ENCODE results near the gene COL27A1.

The COL27A1 gene

DNA sequence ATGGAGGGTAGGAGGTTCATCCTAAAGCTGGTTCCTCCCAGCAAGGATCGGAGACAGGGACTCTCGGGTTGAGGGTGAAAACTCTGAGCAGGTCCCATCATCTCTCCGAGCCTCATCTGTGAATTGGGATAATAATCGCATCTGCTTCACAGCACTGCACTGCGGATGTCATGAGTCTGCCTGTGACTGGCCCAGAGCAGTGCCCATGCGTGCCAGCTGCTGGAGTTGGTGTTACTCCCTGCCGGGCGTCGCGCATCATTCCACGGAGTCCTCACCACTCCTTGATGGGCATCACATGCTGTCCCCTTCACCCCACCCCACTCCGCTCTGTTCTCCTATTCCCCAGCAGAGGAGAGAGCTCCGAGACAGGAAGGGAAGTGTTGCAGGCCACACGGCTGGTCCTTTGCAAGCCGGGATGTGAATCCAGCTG lies 132.4 kb downstream of the COL27A1 start:
- DNase-seq (ENCODE audit: low read depth) = no peak

DNA sequence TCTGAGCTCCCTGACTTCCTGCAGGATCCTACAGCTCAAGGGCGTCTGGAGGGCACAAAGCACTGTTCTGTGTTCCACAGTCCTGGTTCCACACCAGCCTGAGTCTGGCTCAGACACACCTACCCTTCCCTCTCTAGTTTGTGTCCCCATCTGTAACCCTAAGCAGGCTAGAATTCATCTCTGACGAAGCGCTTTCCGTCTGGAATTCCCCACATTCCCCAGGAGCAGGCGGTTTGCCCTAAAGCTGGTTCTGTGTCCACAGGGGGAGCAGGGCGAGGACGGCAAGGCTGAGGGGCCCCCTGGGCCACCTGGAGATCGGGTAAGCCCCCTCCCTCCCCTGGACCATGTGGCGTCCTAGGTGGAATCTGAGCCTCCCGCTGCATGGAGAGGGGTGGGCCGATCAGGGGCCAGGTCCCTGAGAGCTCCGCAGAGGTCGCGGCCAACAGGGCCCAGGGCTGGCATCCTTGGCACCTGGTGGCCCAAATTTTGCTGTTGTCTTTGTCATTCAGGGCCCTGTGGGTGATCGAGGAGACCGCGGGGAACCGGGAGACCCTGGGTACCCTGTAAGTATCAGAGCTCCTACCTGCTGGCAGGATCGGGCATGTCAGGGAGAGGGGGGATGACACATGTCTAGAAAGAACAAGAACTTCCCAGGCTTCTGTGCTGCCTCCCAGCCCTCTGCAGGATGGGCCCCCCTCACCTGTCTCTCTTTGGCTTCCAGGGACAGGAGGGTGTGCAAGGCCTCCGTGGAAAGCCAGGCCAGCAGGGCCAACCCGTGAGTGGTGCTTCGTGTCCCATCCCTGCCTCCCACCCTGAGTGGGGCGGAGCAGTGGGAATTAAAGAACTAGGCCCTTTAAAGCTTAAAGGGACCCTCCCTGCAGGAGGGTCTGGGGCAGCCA lies 133.1 kb downstream of the COL27A1 start:
- DNase-seq (ENCODE audit: low read depth) = no peak

DNA sequence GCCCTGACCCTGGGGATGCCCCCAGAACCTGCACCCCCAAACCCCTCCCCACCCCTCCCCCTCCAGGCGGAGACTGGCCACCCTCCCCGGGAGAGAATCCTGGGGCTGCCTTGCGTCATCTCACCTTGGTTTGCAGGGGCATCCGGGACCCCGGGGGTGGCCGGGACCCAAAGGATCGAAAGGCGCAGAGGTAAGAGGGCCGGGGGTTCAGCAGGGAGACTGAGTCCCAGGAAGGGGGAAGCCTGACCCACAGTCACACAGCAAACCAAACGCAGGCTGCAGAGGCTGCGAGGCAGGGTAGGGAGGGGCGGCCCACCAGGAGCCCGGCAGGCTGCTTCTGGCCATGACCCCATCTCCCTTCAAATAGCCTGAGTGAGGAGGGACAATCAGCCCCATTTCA lies 133.8 kb downstream of the COL27A1 start:
- DNase-seq (ENCODE audit: low read depth) = no peak

DNA sequence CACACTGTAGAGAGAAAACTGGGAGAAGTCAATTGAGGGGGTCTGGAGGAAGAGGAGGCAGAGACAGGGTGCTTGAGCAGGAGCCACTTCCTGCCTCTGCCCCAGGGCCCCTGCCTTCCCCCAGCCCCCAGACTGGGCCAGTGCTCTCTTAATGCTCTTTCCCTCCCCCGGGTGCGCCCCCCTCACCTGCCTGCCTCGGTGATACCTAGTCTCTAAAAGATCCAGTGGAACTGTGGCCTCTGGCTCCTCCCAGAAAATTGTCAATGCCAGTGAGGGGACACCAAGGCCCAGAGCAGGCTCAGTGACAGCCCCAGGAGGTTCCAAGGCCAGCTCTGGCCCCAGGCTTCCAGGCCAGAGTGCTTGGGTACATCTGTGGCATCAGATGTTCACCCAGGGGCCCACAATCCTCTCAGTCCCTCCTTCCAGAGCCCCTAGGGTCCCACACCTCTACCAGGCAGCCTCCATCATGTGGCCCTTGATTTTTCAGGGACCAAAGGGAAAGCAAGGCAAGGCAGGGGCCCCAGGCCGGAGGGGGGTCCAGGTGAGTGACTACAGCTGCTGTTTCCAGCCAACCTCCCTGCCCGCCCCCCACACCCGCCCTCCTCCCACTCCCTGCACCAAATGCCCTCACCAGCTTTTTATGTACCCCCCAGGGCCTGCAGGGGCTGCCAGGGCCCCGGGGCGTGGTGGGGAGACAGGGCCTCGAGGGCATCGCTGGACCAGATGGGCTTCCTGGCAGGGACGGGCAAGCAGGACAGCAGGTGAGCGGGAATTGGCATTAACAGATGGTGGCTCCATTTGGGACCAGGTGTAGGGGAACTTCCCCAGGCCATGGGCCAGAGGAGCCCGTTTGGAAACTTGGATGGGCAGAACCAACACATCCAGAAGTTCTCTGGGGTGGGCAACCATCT lies 134.5 kb downstream of the COL27A1 start:
- no peak for DNase-seq (ENCODE audit: low read depth)

DNA sequence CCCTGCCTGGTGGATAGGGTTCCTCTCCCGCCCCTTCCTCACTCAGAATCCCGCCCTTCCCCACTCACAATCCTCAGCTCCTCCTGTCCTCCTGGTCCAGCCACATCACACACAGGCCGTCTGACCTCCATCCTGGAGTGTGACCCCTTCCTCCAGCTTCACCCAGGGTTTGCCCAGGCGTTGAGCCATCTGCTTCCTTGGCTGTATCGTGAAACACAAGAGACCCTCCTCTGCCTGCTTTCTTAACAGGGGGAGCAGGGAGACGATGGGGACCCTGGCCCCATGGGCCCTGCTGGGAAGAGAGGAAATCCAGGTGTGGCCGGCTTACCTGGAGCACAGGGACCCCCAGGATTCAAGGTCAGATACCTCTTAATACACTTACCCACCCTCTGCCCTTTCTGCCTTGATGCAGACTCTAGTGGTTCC lies 135.2 kb downstream of the COL27A1 start:
- no peak for DNase-seq (ENCODE audit: low read depth)

DNA sequence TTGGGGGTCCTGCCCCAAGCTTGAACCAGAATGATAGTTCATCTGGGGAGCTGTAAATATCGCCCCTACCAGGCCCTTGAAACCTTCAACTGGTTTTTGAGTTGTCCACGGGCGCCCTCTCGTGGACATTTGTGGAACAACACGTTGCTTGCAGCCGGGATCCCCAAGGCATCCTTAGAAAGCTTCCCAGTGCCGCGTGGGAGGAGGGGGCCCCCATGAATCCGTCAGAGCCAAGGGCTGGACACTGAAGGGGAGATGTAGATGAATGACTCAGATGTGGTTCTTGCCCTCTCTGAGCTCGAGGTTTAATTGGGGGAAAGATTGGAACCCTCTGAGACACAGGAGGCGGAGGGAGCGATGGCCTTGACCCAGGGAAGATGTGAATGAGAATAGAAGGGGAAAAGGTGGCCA lies 135.7 kb downstream of the COL27A1 start:
- peak; percentile 67 for DNase-seq (ENCODE audit: low read depth)

DNA sequence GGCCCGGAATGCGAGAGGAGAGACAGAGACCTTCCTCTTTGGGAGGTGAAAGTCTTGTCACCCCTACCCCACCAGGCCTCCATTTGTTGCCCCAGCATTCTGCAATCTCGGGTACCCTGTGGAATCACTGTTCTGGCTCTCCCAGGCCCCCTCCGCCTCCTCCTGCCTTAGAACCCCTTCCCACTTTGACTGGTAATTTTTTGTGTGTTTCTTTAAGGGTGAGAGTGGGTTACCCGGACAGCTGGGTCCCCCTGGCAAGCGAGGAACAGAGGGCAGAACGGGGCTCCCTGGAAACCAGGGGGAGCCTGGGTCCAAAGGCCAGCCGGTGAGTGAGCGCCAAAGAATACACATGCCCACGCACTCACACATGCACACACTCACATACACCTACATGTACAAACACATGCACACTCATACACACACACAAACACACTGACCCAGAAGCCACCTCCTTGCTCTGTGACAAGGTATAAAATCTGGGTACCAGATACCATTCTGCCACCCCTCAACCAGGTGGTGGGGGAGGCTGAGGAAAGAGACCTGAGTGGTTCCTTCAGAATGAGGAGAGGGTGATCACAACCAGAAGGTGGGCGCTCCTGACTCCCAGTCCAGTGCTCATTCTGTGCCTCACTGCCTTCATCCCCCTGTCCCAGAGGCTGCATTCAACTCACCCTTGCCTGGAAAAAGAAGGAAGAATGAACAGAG lies 136.7 kb downstream of the COL27A1 start:
- no peak for DNase-seq (ENCODE audit: low read depth)

DNA sequence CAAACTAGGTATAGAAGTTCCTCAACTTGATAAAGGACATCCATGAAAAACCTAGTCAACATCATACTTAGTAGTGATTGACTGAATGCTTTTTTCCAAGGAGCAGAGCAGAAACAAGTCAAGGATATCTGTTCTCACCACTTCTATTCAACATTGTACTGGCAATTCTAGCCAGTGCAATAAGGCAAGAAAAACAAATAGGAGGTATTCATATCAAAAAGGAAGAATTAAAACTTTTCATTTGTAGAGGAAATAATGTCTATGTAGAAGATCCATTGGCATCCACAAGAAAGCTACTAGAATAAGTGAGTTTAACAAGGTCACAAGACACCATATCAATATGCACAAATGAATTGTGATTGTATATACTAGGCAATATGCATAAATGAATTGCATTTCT lies 139.3 kb downstream of the COL27A1 start:
- no peak for DNase-seq (ENCODE audit: low read depth)

DNA sequence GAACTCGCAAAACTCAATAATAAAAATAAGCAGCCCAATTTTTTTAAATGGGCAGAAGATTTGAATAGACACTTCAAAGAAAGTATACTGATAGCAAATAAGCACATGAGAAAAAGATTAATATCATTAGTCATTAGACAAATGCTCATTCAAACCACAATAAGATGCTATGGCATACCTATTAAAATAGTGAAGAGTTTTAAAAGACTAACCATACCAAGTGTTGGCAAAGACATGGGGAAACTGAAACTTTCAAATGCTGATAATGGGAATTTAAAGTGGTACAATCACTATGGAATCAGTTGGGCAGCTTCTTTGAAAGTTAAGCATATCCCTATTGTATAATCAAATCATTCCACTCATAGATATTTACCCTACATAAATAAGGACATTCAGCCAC lies 141.0 kb downstream of the COL27A1 start:
- no peak for DNase-seq (ENCODE audit: low read depth)

DNA sequence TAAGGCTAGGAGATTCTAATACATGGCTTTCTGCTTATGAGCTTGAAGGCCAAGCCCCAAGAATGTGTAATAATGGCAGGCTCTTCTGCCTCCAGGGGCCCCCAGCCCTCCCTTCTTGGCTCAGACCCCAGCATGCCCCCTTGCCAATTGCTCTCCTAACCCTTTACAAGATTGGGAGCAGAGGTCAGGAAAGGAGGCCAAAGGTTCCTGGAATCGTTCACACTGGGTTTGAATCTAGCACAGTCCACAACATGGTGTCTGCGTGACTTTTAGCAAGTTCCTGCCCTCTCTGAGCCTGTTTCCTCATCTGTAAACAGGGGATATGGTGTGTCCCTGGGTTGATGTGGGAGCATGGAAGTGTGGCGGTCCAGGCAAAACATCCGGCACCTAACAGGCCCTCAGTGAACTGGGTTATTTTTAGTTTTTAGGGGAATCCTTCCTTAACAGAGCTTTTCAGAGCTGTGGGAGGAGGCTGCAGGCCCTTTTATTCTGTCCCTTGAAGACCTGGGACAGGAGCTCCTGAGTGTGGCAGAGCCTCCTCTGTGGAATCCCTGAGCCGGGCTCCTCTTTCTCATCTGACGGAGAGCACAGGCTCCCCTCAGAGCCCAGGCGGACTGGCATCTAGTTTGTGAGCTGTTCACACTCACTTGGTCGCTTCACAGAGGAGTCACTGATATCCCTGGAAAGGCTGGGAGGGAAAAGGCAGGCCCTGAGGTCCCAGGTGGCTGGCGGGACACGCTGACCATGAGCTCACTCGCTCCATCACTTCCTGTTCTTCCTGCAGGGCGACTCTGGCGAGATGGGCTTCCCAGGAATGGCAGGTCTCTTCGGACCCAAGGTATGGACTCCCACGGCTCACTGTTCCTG lies 144.2 kb downstream of the COL27A1 start:
- no peak for DNase-seq (ENCODE audit: low read depth)

DNA sequence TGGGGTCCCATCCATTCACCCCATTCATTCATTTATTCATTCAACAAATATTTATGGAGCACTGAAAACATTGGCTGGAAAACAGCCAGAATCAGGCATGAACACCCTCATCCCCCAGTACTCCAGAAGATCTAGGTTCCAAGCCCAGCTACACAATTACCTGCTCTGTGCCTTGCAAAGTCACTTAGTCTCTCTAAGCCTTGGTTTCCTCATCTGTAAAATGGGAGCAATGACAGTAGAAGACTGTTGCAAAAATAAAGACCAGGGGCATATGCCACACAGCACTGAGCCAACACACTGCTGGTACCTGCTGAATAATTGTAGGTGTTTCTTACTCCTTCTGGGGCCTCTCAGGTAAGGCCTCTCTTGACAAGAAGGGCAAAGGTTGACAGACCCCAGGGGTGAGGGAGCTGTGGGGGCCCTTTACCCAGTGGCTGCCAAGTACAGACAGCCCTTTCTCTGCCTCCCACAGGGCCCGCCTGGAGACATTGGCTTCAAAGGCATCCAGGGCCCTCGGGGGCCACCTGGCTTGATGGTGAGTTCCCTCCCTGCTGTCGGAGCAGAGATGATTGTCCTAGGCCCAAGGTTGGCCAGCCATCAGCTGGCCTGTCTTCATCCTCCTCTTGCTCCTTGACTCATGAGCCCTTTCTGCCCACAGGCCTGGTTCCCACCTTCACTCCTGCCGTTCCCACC lies 145.0 kb downstream of the COL27A1 start:
- no peak for DNase-seq (ENCODE audit: low read depth)

DNA sequence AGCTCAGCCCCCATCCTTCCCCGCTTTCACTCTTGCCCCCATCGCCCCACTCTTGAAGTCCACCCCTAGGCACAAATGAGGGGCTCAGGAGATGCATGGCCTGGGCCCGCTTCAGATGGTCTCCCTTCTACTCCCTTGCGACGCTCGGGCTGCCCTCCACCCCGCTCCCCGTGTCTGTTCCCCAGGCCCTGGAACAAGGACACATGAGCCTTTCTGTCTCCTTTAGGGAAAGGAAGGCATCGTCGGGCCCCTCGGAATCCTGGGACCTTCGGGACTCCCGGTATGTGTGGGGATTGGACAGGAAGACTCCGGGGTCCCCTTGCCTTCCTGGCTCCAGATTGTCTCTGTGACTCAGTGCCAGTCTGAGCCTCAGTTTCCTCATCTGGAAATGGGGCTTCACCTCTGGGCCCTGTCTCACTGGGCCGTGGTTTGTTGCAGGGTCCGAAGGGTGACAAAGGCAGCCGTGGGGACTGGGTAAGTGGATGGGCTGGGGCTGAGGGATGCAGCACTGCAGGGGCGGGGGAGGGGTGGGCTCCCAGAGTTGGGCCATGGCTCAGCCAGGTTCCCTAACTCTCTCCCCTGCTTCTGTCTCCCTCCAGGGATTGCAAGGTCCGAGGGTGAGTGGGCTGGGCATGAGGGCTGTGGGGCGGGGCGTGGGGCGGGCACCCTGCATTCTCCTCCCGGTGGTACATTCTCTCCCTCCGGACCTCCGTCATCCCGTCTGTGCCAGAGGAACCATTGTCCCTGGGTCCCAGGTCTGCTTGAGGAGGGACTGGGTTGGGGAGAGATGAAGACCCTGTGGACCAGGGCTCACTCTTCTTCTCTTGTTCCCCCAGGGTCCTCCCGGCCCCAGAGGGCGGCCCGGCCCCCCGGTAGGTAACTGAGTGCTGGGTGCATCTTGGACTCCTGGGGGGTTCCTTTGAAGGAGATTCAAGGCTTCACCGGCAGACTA lies 145.8 kb downstream of the COL27A1 start:
- no peak for DNase-seq (ENCODE audit: low read depth)

DNA sequence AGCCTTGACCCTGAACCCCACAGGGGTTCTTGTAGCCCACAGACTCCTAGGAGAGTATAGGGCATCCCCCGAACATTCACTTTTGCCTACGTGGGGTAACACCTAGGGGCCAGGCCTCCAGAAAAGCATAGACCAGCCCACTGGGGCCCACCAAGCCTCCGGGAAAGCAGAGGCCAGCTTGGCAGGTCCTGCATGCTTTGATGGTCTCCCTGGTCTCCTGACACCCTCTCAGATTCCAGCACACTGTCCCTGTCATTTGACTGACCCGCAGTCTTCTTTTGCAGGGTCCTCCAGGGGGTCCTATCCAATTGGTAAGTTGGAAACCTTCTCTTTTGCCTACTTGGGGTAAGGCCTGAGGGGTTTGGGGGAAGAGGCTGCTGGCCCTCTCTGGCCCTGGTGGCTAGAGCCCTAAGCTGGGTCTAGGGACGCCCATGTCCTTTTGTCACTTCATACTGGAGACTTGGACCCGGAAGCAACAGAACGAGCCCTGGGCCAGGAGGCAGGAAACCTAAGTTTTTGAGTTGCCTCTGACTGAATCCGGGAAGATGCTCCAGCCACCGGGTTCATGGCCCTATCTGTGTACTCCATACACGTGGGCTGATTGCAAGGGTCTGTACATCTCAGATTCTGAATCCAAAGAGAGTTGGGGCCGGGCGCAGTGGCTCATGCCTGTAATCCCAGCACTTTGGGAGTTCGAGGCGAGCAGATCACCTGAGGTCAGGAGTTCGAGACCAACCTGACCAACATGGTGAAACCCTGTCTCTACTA lies 146.6 kb downstream of the COL27A1 start:
- no peak for DNase-seq (ENCODE audit: low read depth)

DNA sequence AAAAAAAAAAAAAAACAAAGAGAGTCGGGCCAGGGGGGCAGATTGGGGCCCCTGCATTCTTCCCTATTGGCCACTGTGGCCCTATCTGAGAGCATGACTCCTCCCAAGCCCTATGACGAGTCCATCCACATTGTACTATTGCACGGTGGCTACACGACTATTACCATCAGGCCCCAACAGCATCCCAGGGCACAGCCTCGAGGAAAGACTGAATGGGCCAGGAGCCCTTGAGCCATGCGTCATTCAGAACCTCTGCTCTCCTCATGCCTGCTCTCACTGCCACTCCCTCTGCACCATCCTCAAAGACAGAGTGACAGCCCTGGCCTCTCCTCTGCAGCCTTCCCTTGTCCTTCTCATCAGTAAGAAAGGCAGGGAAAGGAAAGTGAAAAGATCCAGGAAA lies 147.4 kb downstream of the COL27A1 start:
- DNase-seq (ENCODE audit: low read depth) = no peak

DNA sequence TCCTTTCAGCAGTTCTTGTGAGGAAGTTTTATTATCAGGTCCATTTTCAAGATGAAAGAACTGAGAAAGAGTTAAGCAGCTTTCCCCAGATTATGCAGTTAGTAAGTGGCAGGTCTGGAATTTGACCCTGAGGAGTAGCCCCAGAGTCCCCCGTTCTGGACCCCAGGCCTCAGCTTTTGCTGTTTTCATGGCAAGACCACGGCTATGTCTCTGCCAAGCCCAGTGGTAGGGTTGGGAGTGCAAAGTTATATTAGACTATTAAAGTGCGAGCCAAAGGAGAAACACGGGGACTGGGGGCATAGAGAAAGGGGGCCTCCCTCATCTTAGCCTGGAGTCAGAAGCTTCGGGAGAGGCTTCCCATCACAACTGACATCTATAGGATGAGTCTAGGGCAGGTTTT lies 148.2 kb downstream of the COL27A1 start:
- DNase-seq (ENCODE audit: low read depth) = no peak

DNA sequence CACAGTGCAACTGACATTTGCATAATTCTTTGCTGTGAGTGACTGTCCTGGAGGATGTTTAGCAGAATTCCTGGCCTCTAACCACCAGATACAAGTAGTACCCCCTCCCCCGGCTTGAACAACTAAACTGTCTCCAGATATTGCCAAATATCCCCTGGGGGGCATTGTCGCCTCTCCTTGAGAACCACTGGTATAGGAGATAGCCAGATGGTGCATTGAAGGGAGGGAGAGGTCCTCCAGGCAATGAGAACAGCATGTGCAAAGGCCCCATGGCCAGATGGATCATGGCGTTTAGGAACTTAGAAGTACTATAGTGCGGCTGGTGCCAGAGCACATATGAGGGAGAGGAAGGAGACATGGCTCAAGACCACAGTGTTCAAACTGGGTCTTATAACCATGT lies 148.6 kb downstream of the COL27A1 start:
- DNase-seq (ENCODE audit: low read depth) = no peak

DNA sequence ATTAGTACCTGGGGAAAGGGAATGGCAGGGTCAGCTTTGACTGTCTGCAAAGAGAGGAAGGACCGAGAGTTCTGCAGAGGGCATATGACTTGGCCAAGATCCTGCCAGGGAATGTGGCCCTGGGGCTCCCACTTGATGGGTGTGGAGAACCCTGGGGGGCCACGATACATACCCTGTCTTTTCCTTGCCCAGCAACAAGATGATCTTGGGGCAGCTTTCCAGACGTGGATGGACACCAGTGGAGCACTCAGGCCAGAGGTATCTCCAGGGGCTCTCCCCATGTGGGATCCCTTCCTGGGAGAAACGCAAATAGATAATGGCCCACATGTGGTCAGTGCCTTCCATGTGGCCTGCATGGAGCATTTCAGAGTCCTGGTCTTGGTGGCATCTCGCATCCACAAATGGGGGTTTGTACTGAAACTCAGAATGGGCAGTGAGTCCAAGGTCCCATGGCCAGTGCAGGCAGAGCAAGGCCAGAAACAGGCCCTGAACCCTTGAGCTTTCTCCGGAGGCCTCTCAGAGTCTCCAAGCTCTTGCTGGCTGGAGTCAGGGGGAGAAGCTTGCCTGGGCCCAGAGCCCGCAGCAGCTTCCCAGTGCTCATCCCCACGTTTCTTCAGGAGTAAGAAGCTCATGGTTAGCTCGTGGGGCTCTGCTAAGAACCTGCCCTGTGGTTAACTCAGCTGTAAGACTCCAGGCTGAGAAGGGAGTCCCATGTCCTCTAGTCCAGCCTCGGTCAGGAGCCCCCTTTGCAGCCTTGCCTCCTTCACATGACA lies 149.3 kb downstream of the COL27A1 start:
- DNase-seq (ENCODE audit: low read depth) = no peak

DNA sequence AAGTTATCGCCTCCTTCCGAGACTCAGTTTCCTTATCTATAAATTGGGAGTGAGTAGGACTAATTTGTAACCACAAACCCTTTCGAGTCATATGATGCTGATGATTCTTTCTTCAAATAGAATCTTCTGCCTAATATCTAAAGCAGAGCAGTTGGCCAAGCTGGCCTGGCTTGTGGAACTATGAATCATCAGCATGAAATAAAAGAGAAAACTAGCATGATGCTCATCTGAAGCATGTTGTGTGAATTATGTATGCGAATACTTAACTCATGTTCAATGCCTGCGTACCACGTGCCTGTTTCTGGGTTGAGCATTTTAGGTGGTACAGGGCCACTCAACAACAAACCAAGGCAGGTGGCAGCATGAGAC lies 152.5 kb downstream of the COL27A1 start:
- no peak for DNase-seq (ENCODE audit: low read depth)
